Stimulated activated CD4-positive, alpha-beta T cell treated with anti-CD3 and anti-CD28 coated beads, Interleukin-2, amount 100 ng/mL, for 24 hours (primary cell): ENCODE measurements around the gene ZNF669.

Source experiments
- DNase-seq, 2 donors: peaks; one replicate each; pipeline ENCODE4 v3.0.0-alpha.2; 2020

The ZNF669 gene

DNA sequence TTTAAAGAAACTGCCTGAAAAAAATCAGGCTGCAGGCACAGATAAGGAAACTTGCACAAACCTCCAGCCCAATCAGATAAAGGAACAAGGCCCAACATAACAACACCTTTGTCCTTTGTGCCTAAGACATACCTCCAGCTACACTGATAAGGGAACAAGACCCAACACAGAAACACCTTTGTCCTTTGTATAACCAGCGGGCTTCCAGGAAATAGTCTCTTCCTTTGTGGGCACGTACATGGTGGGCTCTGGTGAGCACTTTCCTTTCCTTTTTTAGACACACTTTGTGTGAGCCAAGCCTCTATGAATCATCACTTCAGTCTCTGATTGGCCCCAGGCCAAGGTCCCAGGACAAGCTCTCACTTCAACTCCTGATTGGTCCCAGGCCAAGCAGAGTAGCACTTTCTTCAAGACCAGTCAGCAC lies 49.2 kb downstream of the ZNF669 start:
- no peak for DNase-seq
